Measurements from ENCODE around the gene SLC46A3. TPM values are rescaled to one million over a fixed set of nuclear protein-coding genes. Genes with fewer than 3 reads are reported as not detected.
A peak's percentile ranks its signal among the peaks of the same experiment; 100 is the strongest.

The SLC46A3 gene
- total RNA-seq, 1 donor from 2014 or later, result 11.8 TPM

DNA sequence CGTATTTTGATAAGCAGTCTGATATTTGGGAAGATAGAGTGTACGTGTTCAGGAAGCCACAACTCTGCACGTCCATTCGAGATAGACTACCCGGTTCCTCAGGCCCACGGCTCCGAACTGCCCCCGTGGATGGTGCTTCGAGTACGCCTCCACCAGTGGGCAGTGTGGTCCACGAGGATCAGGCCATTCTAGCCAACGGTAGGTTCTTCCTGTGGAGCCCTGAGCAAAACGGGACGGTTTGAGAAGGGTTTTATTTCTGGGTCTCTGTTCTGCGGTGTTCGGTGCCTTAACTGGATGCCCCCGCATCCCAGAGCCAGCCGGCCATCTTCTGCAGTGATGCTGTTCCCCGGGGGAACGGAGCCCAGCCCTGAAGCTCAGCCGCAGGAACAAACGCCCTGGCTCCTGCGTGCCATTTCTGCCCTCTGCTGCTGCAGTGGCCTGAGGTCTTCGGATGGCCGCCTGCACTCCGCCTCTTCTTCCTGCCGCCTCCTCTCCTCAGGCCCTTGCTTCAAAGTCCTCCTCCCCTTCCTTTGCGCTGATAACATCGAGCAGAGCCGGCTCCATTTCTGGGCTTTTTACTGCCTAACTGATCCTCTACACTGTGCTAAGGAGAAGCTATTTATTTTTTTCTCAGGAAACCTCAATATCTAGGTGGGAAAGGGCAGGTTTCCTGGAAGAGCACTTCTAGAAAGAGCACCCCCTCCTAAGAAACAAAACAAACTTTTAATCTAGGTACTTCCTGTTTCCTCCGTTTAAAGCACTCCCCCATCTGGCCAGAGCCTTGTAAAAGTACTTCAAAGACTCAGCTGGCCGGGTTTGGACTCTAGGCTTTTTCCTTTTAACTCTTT lies 36.2 kb upstream of the SLC46A3 start:
- ATAC-seq (ENCODE audit: low read depth), result peak; percentile 34
- TF ChIP-seq, protein P1, sequence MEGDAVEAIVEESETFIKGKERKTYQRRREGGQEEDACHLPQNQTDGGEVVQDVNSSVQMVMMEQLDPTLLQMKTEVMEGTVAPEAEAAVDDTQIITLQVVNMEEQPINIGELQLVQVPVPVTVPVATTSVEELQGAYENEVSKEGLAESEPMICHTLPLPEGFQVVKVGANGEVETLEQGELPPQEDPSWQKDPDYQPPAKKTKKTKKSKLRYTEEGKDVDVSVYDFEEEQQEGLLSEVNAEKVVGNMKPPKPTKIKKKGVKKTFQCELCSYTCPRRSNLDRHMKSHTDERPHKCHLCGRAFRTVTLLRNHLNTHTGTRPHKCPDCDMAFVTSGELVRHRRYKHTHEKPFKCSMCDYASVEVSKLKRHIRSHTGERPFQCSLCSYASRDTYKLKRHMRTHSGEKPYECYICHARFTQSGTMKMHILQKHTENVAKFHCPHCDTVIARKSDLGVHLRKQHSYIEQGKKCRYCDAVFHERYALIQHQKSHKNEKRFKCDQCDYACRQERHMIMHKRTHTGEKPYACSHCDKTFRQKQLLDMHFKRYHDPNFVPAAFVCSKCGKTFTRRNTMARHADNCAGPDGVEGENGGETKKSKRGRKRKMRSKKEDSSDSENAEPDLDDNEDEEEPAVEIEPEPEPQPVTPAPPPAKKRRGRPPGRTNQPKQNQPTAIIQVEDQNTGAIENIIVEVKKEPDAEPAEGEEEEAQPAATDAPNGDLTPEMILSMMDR (IDR thresholded peaks at IDR 0.05), result no peak
- Mint-ChIP-seq H3K36me3 (ENCODE audit: low read depth) (no peaks in the 10 kb centered on the region), H3K27ac (peak overlapping the region; percentile 62), H3K4me3 (peak overlapping the region; percentile 57), H3K27me3 (no peaks in the 10 kb centered on the region), H3K4me1 (peaks cover 5% of the 10 kb centered on the region), H3K9me3 (peaks cover 10% of the 10 kb centered on the region)
- POLR2A ChIA-PET, result no interaction called here
- CTCF ChIA-PET, result no interaction called here
- intact Hi-C loops (cut with micrococcal nuclease), result no loop called here
- DNase-seq, result no peak

DNA sequence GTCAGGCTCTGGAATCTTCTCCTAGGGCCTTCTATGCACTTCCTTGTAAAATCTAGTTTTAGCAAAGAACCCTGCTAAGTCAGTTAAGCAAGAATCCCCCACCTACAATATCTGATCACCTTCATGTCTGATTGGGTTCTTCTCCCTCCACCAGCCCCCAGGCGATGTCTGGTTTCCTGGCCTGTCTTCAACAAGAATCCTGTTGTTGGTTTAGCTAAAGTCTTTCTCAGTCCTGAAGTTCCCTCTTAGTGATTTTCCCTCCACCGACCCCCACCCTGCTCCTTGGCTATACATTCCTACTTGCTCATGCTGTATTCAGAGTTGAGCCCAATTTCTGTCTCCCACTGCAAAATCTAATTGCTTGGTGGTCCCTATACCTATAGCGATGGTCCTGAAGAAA lies 35.2 kb upstream of the SLC46A3 start:
- ChIA-PET CTCF (no interaction called here), POLR2A (no interaction called here)
- ATAC-seq (ENCODE audit: low read depth) (no peak), DNase-seq (no peak)
- H3K27me3 Mint-ChIP-seq, result no peaks in the 10 kb centered on the region
- peaks cover 8% of the 10 kb centered on the region for H3K9me3 Mint-ChIP-seq
- H3K27ac Mint-ChIP-seq, result no peak overlapping the region
- H3K4me1 Mint-ChIP-seq, result peaks cover 5% of the 10 kb centered on the region
- no peaks in the 10 kb centered on the region for H3K36me3 Mint-ChIP-seq (ENCODE audit: low read depth)
- intact Hi-C loops (cut with micrococcal nuclease), result no loop called here
- H3K4me3 Mint-ChIP-seq, result no peak overlapping the region
- TF ChIP-seq, protein P1 (IDR thresholded peaks at IDR 0.05), result no peak

DNA sequence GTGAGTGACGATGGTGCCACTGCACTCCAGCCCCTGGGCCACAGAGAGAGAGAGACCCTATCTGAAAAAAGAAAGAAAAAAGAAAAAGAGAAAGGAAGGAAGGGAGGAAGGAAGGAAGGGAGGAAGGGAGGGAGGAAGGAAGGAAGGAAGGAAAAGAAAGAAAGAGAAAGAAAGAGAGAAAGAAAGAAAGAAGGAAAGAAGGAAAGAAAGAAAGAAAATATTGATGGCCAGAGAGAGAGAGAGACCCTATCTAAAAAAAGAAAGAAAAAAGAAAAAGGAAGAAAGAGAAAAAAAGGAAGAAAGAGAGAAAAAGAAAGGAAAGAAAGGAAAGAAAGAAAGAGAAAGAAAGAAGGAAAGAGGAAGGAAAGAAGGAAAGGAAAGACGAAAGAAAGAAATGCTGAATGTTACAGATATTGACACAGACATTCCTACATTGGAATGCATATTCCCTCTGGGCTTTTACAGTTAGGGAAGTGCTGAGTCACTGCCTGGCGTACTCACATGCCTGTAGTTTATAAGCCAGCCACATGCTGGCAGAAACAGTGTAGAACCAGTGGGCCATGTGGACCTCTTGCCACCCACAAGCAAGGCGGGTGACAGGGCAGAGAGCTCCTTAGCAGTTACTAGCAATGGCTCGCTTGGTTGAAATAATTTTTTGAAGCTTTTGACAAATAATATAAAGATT lies 34.6 kb upstream of the SLC46A3 start:
- Mint-ChIP-seq H3K27ac (no peak overlapping the region), H3K36me3 (ENCODE audit: low read depth) (no peaks in the 10 kb centered on the region), H3K4me3 (no peak overlapping the region), H3K4me1 (peaks cover 5% of the 10 kb centered on the region), H3K9me3 (peaks cover 6% of the 10 kb centered on the region), H3K27me3 (no peaks in the 10 kb centered on the region)
- POLR2A ChIA-PET, result no interaction called here
- TF ChIP-seq, protein P1 (IDR thresholded peaks at IDR 0.05), result no peak
- DNase-seq, result no peak
- CTCF ChIA-PET, result no interaction called here
- no peak for ATAC-seq (ENCODE audit: low read depth)
- intact Hi-C loops (cut with micrococcal nuclease), result no loop called here

DNA sequence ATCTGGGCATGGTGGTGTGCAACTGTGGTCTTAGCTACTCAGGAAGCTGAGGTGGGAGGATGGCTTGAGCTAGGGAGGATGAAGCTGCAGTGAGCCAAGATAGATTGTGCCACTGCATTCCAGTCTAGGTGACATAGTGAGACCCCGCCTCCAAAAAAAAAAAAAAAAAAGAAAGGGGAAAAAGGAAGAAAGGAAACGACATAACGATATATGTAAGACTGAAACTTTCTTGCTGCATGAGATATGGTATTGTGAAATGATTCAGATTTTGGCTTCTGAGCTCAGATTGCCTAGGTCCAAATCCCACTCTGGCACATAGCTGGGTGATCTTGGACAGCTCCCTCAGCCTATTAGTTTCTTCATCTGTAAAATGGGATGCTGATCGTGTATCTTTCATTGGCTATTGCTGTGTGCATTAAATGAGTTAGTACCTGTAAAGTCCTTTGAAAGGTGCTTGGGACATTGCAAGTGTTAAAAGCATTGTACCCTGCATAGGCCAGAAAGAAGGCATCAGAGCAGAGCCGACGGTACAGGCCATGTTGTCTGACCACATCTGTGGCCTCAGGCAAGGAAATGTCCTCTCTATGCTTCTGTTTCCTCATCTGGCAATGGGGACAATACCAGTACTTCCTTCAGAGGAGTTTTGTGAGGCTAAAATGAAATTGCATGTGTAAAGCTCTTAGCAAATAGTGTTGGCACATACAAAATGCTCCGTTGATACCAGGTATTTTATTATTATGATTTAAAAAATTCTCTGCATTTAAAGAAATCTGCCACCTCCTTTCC lies 32.6 kb upstream of the SLC46A3 start:
- H3K4me1 Mint-ChIP-seq, result peaks cover 5% of the 10 kb centered on the region
- H3K27ac Mint-ChIP-seq, result no peak overlapping the region
- ATAC-seq (ENCODE audit: low read depth) (no peak), DNase-seq (no peak)
- intact Hi-C loops (cut with micrococcal nuclease), result no loop called here
- H3K36me3 Mint-ChIP-seq (ENCODE audit: low read depth), result no peaks in the 10 kb centered on the region
- no peaks in the 10 kb centered on the region for H3K9me3 Mint-ChIP-seq
- TF ChIP-seq, protein P1 (IDR thresholded peaks at IDR 0.05), result no peak
- POLR2A ChIA-PET, result no interaction called here
- CTCF ChIA-PET, result no interaction called here
- peaks cover 7% of the 10 kb centered on the region for H3K27me3 Mint-ChIP-seq
- no peak overlapping the region for H3K4me3 Mint-ChIP-seq
